Peyer's patch (tissue), 4 donors: ENCODE results near the gene EHBP1. TPM values are rescaled to one million over a fixed set of nuclear protein-coding genes. Genes with fewer than 3 reads are reported as not detected.

Experiments used
- DNase-seq, 3 donors: peaks; one replicate each; pipeline ENCODE4 v3.0.0-alpha.2; 2017 to 2019
- H3K27ac ChIP-seq, 4 donors: fragments of 200-600 bp; sonication (generic); one replicate each; pipeline ENCODE4 v1.5.1; 2016 to 2019
- H3K27me3 ChIP-seq, 2 donors: fragments of 200-600 bp; sonication (generic); one replicate each; pipeline ENCODE4 v1.5.1; 2019
- H3K36me3 ChIP-seq, 3 donors: fragments of 200-600 bp; sonication (generic); one replicate each; pipeline ENCODE4 v1.5.1; 2016 to 2019
- H3K4me1 ChIP-seq, 4 donors: fragments of 200-600 bp; sonication (generic); one replicate each; pipeline ENCODE4 v1.5.1; 2016 to 2019
- H3K4me3 ChIP-seq, 4 donors: fragments of 200-600 bp; sonication (generic); 1 replicate in 3 of 4; 2 replicates in 1 of 4; pipeline ENCODE4 v1.5.1; 2016 to 2019; ENCODE audit warnings: mild to moderate bottlenecking in 1 of 4
- H3K9me3 ChIP-seq, 4 donors: fragments of 200-600 bp; sonication (generic); one replicate each; pipeline ENCODE4 v1.5.1; 2016 to 2019; ENCODE audit warnings: mild to moderate bottlenecking in 1 of 4
- CTCF ChIP-seq, 6 experiments: fragments of 450-650 bp in 4 of 6; fragments of 200-600 bp in 2 of 6; sonication (generic) in 1 of 6; IDR thresholded peaks; one replicate each; pipeline ENCODE4 v1.5.1; 2017 to 2019; ENCODE audit warnings: antibody characterized with exemption in 6 of 6, mild to moderate bottlenecking in 3 of 6, moderate library complexity in 1 of 6
- POLR2A ChIP-seq, 2 donors: fragments of 450-650 bp; IDR thresholded peaks; one replicate each; pipeline ENCODE4 v1.5.1; 2017; ENCODE audit warnings: antibody characterized with exemption in 2 of 2, mild to moderate bottlenecking in 2 of 2, moderate library complexity in 2 of 2
- total RNA-seq, 4 donors: library from RNA; depleted of rRNA; stranded (reverse); fragments of >200 nt; gene quantifications; one replicate each; pipeline ENCODE4 v1.1.0, GENCODE V29; 2016

The EHBP1 gene
- total RNA-seq, 4 donors from 2014 or later: 27.1 to 190 (median 60.8) TPM

GRCh38 chr2:63057249-63058143 is 352.0 kb downstream of the EHBP1 start:
- Histone ChIP-seq H3K4me3 (no peak overlapping the region), H3K27ac (no peak overlapping the region), H3K36me3 (no peaks in the 10 kb centered on the region), H3K4me1 (peaks cover 0 to 68% (median 11%) of the 10 kb centered on the region in 4 donors), H3K9me3 (peaks cover 0 to 15% (median 0%) of the 10 kb centered on the region in 4 donors), H3K27me3 (peaks cover 5 to 74% of the 10 kb centered on the region in 2 donors)
- DNase-seq: no peak
- TF ChIP-seq CTCF (IDR thresholded peaks at IDR 0.05): no peak
- TF ChIP-seq POLR2A (IDR thresholded peaks at IDR 0.05): no peak

GRCh38 chr2:63058144-63058920 is 352.8 kb downstream of the EHBP1 start:
- Histone ChIP-seq H3K4me1 (peaks cover 0 to 63% (median 11%) of the 10 kb centered on the region in 4 donors), H3K36me3 (no peaks in the 10 kb centered on the region), H3K27me3 (peaks cover 5 to 69% of the 10 kb centered on the region in 2 donors), H3K9me3 (peaks cover 0 to 15% (median 0%) of the 10 kb centered on the region in 4 donors), H3K4me3 (peak overlapping the region in 1 of 4 donors; percentile 9), H3K27ac (no peak overlapping the region)
- peak in 1 of 3 donors; percentile 56 for DNase-seq
- TF ChIP-seq CTCF (IDR thresholded peaks at IDR 0.05): no peak
- no peak for TF ChIP-seq POLR2A (IDR thresholded peaks at IDR 0.05)

- peaks cover 0 to 15% (median 0%) of the 10 kb centered on the region in 4 donors for H3K9me3 ChIP-seq
- peak in 1 of 3 donors; percentile 53 for DNase-seq
- H3K36me3 ChIP-seq: no peaks in the 10 kb centered on the region
- TF ChIP-seq CTCF (IDR thresholded peaks at IDR 0.05) (no peak), POLR2A (IDR thresholded peaks at IDR 0.05) (no peak)
- peaks cover 0 to 55% (median 8%) of the 10 kb centered on the region in 4 donors for H3K4me1 ChIP-seq
- H3K27ac ChIP-seq: no peak overlapping the region
- peak overlapping the region in 2 of 4 donors; percentile 9 for H3K4me3 ChIP-seq
- peaks cover 5 to 60% of the 10 kb centered on the region in 2 donors for H3K27me3 ChIP-seq
Measured at GRCh38 chr2:63058921-63059792, 353.6 kb downstream of the EHBP1 start.

- DNase-seq: no peak
- Histone ChIP-seq H3K9me3 (peaks cover 0 to 15% (median 0%) of the 10 kb centered on the region in 4 donors), H3K4me1 (peaks cover 0 to 47% (median 6%) of the 10 kb centered on the region in 4 donors), H3K27me3 (peaks cover 5 to 53% of the 10 kb centered on the region in 2 donors), H3K36me3 (no peaks in the 10 kb centered on the region), H3K27ac (no peak overlapping the region), H3K4me3 (peak overlapping the region in 1 of 4 donors; percentile 9)
- TF ChIP-seq POLR2A (IDR thresholded peaks at IDR 0.05) (no peak), CTCF (IDR thresholded peaks at IDR 0.05) (no peak)
Measured at GRCh38 chr2:63059793-63060471, 354.4 kb downstream of the EHBP1 start.
